GM18519 (cell line): ENCODE measurements around the gene CDH23.

Experiments
- ATAC-seq: cut with Tn5 transposase; IDR thresholded peaks from one replicate; pipeline ENCODE4 v1.9.1; 2021; ENCODE audit warnings: mild to moderate bottlenecking, moderate library complexity; ENCODE audit not compliant: unreplicated experiment, low FRiP score

Gene CDH23

DNA sequence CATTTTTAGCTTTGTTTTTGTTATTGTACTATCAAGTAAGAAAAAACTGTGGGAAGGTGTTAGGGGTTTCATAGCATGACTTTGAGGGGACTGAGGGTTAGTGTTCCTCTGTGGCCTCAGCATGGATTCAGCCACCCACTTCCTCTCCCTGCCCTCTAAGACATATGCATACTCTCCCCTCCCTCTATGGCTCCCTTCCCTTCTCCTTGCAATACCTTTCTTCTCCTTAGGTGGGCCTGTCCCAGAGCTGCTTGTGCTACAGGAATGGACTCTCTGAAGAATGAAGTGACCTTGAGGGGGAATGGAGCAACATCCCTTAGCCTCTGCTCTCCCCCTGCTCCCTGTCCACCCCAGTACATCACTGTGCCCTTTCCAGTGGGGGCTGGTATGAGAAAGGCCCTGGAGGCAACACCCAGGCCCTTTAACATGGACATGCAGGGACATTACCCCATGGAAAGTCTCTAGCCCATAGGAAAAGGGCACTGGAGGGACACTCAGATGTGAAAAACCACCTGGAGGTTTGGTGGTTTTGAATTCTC, 22.4 kb downstream of the CDH23 start:
- ATAC-seq = no peak

DNA sequence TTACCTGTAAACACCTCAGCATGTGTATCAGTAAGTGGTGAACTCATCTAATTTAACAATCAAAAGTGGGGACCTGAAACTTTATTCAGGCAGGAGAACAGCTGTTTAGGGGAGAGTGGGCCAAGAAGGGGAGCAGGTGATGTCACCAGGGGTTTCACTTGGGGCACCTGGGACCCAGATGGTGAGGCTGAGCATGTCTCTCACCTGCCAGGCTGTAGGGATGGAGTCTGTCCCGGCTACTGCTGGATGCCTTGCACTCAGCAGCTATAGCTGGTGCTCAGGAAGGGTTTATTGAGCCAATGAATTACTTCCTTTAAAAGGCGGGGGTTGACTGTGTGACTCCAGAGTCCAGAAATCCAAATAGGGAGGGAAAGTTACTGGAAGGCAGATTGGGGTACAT, 23.0 kb downstream of the CDH23 start:
- ATAC-seq = no peak

GRCh38 chr10:71421075-71421434, 24.3 kb downstream of the CDH23 start:
- no peak for ATAC-seq

DNA sequence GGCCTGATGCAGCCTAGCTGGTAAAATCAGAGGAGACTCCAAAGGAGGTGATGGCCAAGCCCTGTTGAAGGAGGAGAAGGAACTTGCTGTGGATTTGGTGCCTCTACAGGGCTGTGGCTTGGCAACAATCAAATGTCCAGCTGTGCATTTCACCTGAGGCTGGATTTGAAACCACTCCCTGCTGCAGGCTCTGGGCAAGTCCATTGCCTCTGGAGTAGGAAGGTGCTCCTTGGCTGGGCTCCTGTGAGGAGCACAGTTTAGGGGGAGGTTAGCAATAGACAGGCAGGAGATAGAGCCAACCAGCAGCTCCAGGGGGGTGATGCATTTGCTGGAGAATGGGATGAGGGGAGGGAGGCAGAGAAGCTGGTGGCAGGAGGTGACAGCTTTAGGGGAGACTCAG, 26.5 kb downstream of the CDH23 start:
- ATAC-seq = no peak

GRCh38 chr10:71423901-71424300, 27.2 kb downstream of the CDH23 start:
- no peak for ATAC-seq

DNA sequence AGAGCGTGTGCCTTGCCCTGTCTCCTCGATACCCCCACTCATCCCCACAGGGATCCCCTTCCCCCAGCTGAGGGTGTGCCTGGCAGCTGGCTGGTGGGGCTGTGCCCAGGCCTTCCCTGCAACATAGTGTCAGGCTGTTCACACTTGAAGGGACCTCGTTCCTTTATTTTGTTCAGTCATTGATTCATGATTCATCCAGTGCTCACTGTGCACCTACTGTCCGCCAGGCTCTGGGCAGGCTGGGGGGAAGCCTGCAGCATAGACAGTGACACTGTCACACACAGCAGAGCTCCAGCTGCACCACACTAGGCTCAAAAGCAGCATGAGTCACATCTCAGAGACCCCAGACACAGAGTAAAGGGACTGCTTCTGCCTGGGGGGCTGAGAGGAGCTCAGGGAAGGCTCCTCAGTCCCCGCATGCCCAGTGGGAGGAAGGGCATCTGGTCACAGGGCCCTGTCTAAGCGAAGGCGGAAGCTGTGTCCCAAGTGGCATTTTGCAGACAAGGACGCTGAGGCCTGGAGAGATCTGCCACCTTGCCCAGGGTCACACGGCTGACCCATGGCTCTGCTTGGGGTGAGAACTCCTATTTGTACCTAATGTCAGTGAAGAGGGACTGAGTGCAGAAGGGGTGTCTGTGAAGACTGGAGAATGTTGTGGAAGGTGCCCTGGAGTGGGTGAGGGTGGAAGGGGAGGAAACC, 27.9 kb downstream of the CDH23 start:
- no peak for ATAC-seq

DNA sequence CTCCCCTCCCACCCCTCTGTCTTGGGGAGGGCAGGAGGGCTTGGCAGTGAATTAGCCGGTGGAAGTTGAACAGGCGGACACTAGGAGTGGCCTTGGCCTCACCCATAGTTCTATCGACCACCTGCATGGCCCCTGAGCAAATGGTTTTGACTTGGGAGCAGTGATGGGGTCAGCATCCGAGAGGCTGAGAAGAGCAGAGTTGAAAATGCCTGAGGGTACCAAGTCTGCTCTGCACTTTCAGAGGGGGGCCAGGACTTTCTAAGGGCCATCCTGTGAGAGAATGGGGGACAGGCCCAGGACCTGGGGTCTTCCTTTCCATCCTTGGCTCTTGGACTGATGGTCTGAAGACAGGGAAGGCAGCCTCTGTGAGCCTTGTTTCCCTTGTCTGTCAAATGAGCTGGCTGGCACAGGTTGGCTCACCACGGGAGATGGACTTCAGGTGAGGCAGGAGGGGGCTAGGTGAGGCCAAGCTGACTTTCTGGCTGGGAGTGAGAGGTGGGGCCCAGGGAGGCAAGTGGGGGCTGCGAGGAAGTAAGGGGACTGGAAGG, 29.4 kb downstream of the CDH23 start:
- no peak for ATAC-seq

- no peak for ATAC-seq
These were observed 30.5 kb downstream of the CDH23 start for GRCh38 chr10:71427246-71427645.

- ATAC-seq = no peak
These were observed 32.6 kb downstream of the CDH23 start for GRCh38 chr10:71429304-71429703.

GRCh38 chr10:71429929-71430328, 33.2 kb downstream of the CDH23 start:
- no peak for ATAC-seq

- ATAC-seq = no peak
These were observed 34.8 kb downstream of the CDH23 start for GRCh38 chr10:71431239-71432100.

DNA sequence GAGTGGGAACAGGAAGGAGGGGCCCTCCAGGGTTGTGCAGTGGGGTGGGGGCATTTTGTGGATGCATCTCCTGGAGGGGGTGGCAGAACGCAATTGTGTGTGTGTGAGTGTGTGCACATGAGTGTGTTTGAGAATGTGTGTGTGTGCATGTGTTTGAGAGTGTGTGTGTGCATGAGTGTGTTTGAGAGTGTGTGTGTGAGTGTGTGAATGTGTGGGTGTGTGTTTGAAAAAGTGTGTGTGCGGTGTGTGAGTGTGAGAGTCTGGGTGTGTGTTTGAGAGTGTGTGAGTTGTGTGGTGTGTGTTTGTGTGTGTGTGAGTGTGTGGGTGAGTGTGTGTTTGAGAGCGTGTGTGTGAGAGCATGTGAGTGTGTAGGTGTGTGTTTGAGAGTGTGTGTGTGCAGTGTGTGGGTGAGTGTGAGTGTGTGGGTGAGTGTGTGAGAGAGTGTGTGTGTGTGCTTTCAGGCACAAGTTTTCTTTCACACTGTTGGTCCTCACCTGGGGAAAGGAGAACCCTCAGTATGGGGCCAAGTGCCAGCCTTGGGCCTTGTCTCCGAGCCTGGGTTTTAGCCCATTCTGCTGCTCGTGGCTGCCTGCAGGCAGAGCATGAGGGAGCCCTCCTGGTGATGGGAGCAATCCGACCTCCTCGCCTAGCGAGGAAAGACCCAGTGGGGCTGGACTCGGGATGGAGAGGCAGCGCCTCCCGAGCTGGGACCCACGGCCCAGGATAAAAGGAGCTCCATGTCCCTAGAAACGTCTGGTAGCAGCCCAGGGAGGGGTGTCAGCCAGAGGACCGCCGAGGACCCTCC, 35.6 kb downstream of the CDH23 start:
- no peak for ATAC-seq

DNA sequence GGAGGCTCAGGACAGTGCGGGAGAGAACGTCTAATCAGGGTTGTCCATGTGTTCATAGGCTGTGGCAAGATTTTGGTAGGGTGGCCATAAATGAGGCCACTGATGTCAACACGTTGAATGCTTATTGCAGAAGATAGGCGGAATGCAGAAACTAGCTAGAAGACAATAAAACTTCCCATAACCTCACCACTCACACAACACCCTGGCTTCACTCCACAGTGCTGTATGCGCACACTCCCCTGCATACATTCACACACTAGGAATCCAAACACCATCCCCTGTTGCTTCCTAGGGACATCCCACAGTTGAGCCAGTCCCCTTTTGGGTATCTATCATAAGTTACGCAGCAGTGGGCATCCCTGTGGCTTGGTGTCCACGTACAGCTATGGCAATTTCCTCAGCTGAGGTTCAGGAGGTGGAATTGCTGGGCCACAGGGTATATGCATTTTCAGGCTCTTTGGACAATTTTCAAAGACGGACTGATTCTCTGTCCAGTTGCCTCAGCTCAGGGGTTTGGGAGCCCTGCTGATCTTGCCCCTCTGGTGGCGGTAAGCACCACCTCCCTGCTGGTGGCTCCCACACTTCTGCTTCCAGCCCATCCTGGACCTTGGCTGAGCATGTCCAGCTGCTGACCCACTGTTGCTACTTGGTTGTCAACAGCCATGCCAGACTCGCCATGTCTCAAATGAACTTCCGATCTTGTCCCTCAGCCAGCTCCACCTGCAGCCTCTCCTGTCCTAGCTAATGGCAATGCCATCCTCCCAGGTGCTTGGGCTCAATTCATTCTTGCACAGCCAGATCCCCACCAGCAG, 36.4 kb downstream of the CDH23 start:
- ATAC-seq = no peak

- ATAC-seq = no peak
These were observed 37.3 kb downstream of the CDH23 start for GRCh38 chr10:71433768-71434744.

DNA sequence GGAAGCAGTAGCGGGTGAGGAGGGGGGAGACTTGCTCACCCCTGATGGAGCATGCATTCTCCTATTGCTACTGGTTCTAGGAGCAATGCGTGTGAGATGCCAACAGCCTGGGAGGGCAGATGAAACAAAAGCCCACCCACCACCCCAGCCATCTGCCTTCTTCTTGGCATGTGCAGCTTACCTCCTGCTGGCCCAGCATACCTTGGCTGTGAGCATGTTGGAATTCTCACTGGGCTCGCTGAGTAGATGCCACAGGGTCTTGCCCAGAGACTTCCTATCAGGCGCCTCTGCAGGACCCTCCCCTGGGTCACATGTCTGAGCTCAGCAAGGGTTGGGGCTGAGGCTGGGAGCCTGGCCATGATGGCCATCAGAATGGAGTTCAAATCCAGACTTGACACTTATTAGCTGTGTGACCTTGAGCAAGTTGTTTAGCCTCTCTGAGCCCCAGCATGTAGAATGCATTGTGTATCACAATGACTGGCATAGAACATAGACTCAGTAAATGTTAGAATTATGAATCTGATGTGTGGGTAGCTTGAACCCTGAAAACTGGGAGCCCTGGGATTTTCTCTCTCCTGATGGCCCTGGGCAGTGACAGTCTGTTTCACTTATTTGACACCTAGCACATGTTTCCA, 38.2 kb downstream of the CDH23 start:
- no peak for ATAC-seq

DNA sequence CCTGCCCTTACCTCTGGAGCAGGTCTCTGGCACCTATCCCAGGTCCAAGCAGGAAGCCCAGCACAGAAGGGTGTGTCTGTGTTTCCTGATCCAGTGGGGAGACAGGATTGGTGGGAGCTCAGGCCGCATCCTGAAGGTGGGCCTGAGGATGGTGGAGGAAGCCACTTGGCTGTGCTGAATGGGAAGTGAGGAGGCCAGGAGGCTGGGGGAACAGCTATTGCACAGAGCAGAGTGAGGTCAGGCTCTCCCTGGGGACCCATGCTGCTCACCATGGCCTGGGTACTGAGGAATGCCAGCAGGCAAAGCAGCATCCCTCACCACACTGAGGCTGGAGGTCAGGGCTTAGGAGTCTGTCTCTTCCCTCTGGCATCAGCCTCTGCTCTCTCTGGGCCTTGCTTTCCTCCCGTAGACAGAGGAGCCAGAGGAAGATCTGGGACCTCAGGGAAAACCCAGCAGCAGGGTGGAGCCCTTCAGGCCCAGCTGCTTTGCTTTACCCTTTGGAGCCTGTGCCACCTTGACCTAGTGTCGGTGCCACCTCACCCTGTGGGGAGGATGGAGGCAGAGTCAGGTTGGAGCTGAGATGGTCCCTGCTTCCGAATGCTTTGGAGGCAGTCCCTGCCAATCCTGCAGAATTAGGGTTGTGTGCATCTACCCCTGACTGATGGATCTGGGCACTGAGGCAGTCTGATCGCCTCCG, 39.0 kb downstream of the CDH23 start:
- no peak for ATAC-seq

- ATAC-seq = no peak
These were observed 39.8 kb downstream of the CDH23 start for GRCh38 chr10:71436268-71437125.
